ENCODE results near the gene HSD17B12. TPM values are rescaled to one million over a fixed set of nuclear protein-coding genes. Genes with fewer than 3 reads are reported as not detected.

The HSD17B12 gene
- total and polyA plus RNA-seq, 2 of the 13 experiments (the other 11 are each of a cell fraction or from before 2014, with no cell fraction given) = 50.3 to 117 TPM

GRCh38 chr11:43880640-43881159 is 200.2 kb downstream of the HSD17B12 start, which contains the start of gene ALKBH3 (continued):
- TF ChIP-seq ZNF609 (CRISPR knock-in tag; IDR thresholded peaks at IDR 0.05; ENCODE audit: borderline replicate concordance) (no peak; the same call in 1 of the 2 replicates), ELF1 (CRISPR knock-in tag; IDR thresholded peaks at IDR 0.05) (peak; percentile 82), NR2F2 (IDR thresholded peaks at IDR 0.05; ENCODE audit: borderline replicate concordance, low read depth) (no peak), ZBTB33 (CRISPR knock-in tag; IDR thresholded peaks at IDR 0.05) (peak; percentile 46), ZNF614 (CRISPR knock-in tag; IDR thresholded peaks at IDR 0.05; ENCODE audit: borderline replicate concordance) (peak; percentile 60; the same call in 1 of the 2 replicates), ERF (CRISPR knock-in tag; IDR thresholded peaks at IDR 0.05) (peak; percentile 50; the same call in 1 of the 2 replicates), ETV5 (CRISPR knock-in tag; IDR thresholded peaks at IDR 0.05; ENCODE audit: borderline replicate concordance) (peak; percentile 54), ZBTB25 (CRISPR knock-in tag; IDR thresholded peaks at IDR 0.05) (peak; percentile 52; the same call in 1 of the 2 replicates), TBX2 (CRISPR knock-in tag; IDR thresholded peaks at IDR 0.05; ENCODE audit: borderline replicate concordance) (peak; percentile 81), CREB3 (CRISPR knock-in tag; IDR thresholded peaks at IDR 0.05) (no peak), MNT (IDR thresholded peaks at IDR 0.05) (no peak), PHF21A (CRISPR knock-in tag; IDR thresholded peaks at IDR 0.05) (peak; percentile 77), ARNTL (CRISPR knock-in tag; IDR thresholded peaks at IDR 0.05) (no peak; the same call in 1 of the 2 replicates), HNRNPLL (IDR thresholded peaks at IDR 0.05; ENCODE audit: low read depth, low read length, poor library complexity, severe bottlenecking) (peak; percentile 81), PLRG1 (conservative IDR thresholded peaks at IDR 0.05) (no peak), GMEB2 (CRISPR knock-in tag; IDR thresholded peaks at IDR 0.05; ENCODE audit: low read depth) (peak; percentile 100), ATF7-NPFF (CRISPR knock-in tag; IDR thresholded peaks at IDR 0.05; ENCODE audit: low read depth) (0 out of 2 replicates have a peak, but pooled peaks have one; percentile 47), NFYB (CRISPR knock-in tag; IDR thresholded peaks at IDR 0.05) (peak; percentile 99)
